Parathyroid adenoma (tissue), 2 donors: ENCODE results near the gene CDC7.

Experiments used
- H2AFZ ChIP-seq: fragments of 300-600 bp; sonication (generic); one replicate; pipeline ENCODE4 v1.7.0; 2017; ENCODE audit warnings: antibody characterized with exemption, mild to moderate bottlenecking
- H3K27ac ChIP-seq: fragments of 300-600 bp; sonication (generic); one replicate; pipeline ENCODE4 v1.7.0; 2017
- H3K27me3 ChIP-seq: fragments of 300-600 bp; sonication (generic); one replicate; pipeline ENCODE4 v1.7.0; 2017; ENCODE audit warnings: low read length; ENCODE audit not compliant: control insufficient read depth, insufficient read depth
- H3K36me3 ChIP-seq: fragments of 300-600 bp; sonication (generic); one replicate; pipeline ENCODE4 v1.7.0; 2017; ENCODE audit warnings: low read length; ENCODE audit not compliant: control insufficient read depth, insufficient read depth
- H3K4me1 ChIP-seq: fragments of 300-600 bp; sonication (generic); one replicate; pipeline ENCODE4 v1.7.0; 2017; ENCODE audit warnings: control low read depth
- H3K4me2 ChIP-seq: fragments of 300-600 bp; sonication (generic); one replicate; pipeline ENCODE4 v1.7.0; 2017; ENCODE audit warnings: low read length
- H3K4me3 ChIP-seq: fragments of 300-600 bp; sonication (generic); one replicate; pipeline ENCODE4 v1.7.0; 2017; ENCODE audit warnings: low read depth, low read length
- H3K79me2 ChIP-seq: fragments of 300-600 bp; sonication (generic); one replicate; pipeline ENCODE4 v1.7.0; 2017; ENCODE audit warnings: control low read depth
- H3K9ac ChIP-seq: fragments of 300-600 bp; sonication (generic); one replicate; pipeline ENCODE4 v1.7.0; 2017; ENCODE audit warnings: mild to moderate bottlenecking
- H3K9me3 ChIP-seq: fragments of 300-600 bp; sonication (generic); one replicate; pipeline ENCODE4 v1.7.0; 2017; ENCODE audit warnings: low read length; ENCODE audit not compliant: control insufficient read depth
- CTCF ChIP-seq: fragments of 300-600 bp; sonication (generic); IDR thresholded peaks from one replicate; pipeline ENCODE4 v1.7.0; 2017; ENCODE audit warnings: antibody characterized with exemption, mild to moderate bottlenecking
- donor health status: primary hyperparathyroidism.

The CDC7 gene

GRCh38 chr1:91523482-91523881 lies 22.8 kb downstream of the CDC7 start:
- no peak for TF ChIP-seq CTCF
- H3K4me3 ChIP-seq: no peak overlapping the region
- H3K27me3 ChIP-seq: no peaks in the 10 kb centered on the region
- H3K79me2 ChIP-seq: no peaks in the 10 kb centered on the region
- no peaks in the 10 kb centered on the region for H3K36me3 ChIP-seq
- H3K9ac ChIP-seq: no peak overlapping the region
- H3K9me3 ChIP-seq: no peaks in the 10 kb centered on the region
- H2AFZ ChIP-seq: no peak overlapping the region
- no peak overlapping the region for H3K4me2 ChIP-seq
- H3K4me1 ChIP-seq: no peaks in the 10 kb centered on the region
- no peak overlapping the region for H3K27ac ChIP-seq

DNA sequence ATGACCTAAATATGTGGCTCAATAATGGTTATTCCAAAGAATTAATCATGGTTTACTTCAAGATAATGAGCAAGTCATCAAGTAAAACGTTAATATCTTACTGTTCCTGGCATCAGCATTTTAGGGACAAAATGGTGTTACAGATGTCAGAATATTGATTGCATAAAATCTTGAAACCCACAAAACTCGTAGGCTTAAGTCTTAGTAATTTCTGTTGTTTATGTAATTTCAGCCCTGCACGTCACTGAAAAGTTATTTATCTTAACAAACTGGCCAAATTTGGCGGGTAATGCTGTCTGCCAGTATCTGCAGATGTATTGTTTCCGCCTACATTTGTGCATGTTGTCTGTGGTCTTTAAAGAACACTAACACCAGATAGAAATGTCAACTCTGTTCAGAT lies 25.8 kb downstream of the CDC7 start:
- no peak overlapping the region for H3K27ac ChIP-seq

GRCh38 chr1:91527266-91527765 lies 26.7 kb downstream of the CDC7 start:
- Histone ChIP-seq H3K9me3 (no peaks in the 10 kb centered on the region), H3K4me1 (no peaks in the 10 kb centered on the region), H3K4me2 (no peak overlapping the region), H3K36me3 (no peaks in the 10 kb centered on the region), H3K27ac (no peak overlapping the region), H2AFZ (no peak overlapping the region), H3K9ac (no peak overlapping the region), H3K79me2 (no peaks in the 10 kb centered on the region), H3K4me3 (no peak overlapping the region), H3K27me3 (no peaks in the 10 kb centered on the region)
- TF ChIP-seq CTCF: no peak

More for the DNA sequence above, 25.8 kb downstream of the CDC7 start:
- Histone ChIP-seq H3K4me2 (no peak overlapping the region), H3K27me3 (no peaks in the 10 kb centered on the region), H3K36me3 (no peaks in the 10 kb centered on the region), H3K9ac (no peak overlapping the region), H3K79me2 (no peaks in the 10 kb centered on the region), H3K9me3 (no peaks in the 10 kb centered on the region), H2AFZ (no peak overlapping the region), H3K4me3 (no peak overlapping the region), H3K4me1 (no peaks in the 10 kb centered on the region)
- TF ChIP-seq CTCF: no peak

- H3K27ac ChIP-seq: no peak overlapping the region
- H3K4me2 ChIP-seq: no peak overlapping the region
- no peaks in the 10 kb centered on the region for H3K27me3 ChIP-seq
- H3K36me3 ChIP-seq: no peaks in the 10 kb centered on the region
- no peaks in the 10 kb centered on the region for H3K79me2 ChIP-seq
- H3K9ac ChIP-seq: no peak overlapping the region
- no peaks in the 10 kb centered on the region for H3K4me1 ChIP-seq
- TF ChIP-seq CTCF: no peak
- H3K4me3 ChIP-seq: no peak overlapping the region
- H2AFZ ChIP-seq: no peak overlapping the region
- H3K9me3 ChIP-seq: no peaks in the 10 kb centered on the region
These were observed 27.1 kb downstream of the CDC7 start for GRCh38 chr1:91527781-91528180.

DNA sequence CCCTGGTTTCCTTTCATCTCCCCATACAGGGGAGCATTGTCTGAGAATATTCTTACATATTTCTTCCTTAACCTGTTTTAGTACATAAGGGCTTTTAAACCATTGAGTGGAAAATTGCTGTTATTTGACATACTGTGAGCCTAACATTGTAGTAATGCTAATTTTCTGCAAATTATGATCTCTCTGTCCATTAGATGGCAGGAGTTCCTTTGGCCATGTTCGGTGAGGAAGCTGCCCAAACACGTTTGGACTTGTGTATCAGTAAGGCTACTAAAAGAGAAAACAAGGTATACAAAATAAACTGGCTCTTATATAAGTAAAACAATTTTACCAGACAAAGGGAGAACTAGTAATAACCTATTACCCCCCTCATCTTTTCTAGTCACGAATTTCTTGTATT lies 29.2 kb downstream of the CDC7 start:
- no peak for TF ChIP-seq CTCF
- H3K4me3 ChIP-seq: no peak overlapping the region
- H3K4me1 ChIP-seq: no peaks in the 10 kb centered on the region
- H3K79me2 ChIP-seq: no peaks in the 10 kb centered on the region
- no peaks in the 10 kb centered on the region for H3K27me3 ChIP-seq
- H3K9ac ChIP-seq: no peak overlapping the region
- no peak overlapping the region for H3K27ac ChIP-seq
- no peak overlapping the region for H2AFZ ChIP-seq
- no peak overlapping the region for H3K4me2 ChIP-seq
- H3K9me3 ChIP-seq: no peaks in the 10 kb centered on the region
- H3K36me3 ChIP-seq: no peaks in the 10 kb centered on the region
